B cell (primary cell): ENCODE results near the gene ZNF764. TPM values are rescaled to one million over a fixed set of nuclear protein-coding genes. Genes with fewer than 3 reads are reported as not detected.

Source experiments
- ATAC-seq: fragments of 200-7000 bp; cut with Tn5 transposase; one replicate; pipeline ENCODE4 v1.10.0; 2021; ENCODE audit warnings: low read depth, mild to moderate bottlenecking, moderate number of reproducible peaks, moderate library complexity
- CTCF ChIA-PET: fragments of 350-600 bp; sonication (Branson Sonifier 250); formaldehyde crosslinking; loops from one replicate; lab custom pipeline; 2021; ENCODE audit warnings: antibody characterized with exemption, inconsistent platforms; lab: Charles Lee
- POLR2A ChIA-PET: fragments of 350-600 bp; sonication (Branson Sonifier 250); formaldehyde crosslinking; loops from one replicate; lab custom pipeline; 2021; ENCODE audit warnings: antibody characterized with exemption; lab: Charles Lee
- DNase-seq: peaks from one replicate; pipeline ENCODE4 v3.0.0; 2013
- H2AFZ ChIP-seq: 2 replicates; pipeline ENCODE4 v1.6.1; 2012; ENCODE audit warnings: mild to moderate bottlenecking, low read depth, low read length; ENCODE audit not compliant: insufficient read depth, poor library complexity, severe bottlenecking
- H3K27ac ChIP-seq, 2 donors: 1 replicate in 1 of 2; 2 replicates in 1 of 2; pipeline ENCODE4 v1.5.1; 2012 to 2013; ENCODE audit warnings: low read length in 2 of 2, mild to moderate bottlenecking in 2 of 2, moderate library complexity in 1 of 2
- H3K27me3 ChIP-seq, 4 experiments: fragments of 200-600 bp in 1 of 4; sonication (generic) in 1 of 4; replicated peaks in 1 of 4; 1 replicate in 2 of 4; 2 replicates in 2 of 4; pipeline versions ENCODE4 v1.6.1 to v1.7.0; 2013 to 2016; ENCODE audit warnings: low read length in 3 of 4, mild to moderate bottlenecking in 2 of 4, mixed read lengths in 1 of 4, moderate library complexity in 1 of 4; ENCODE audit not compliant: insufficient read depth in 4 of 4, control insufficient read depth in 3 of 4; ENCODE audit errors: control extremely low read depth in 1 of 4
- H3K36me3 ChIP-seq, 2 experiments: replicated peaks in 1 of 2; 1 replicate in 1 of 2; 2 replicates in 1 of 2; pipeline versions ENCODE4 v1.6.1 to v1.7.1; 2013; ENCODE audit warnings: low read length in 1 of 2; ENCODE audit not compliant: insufficient read depth in 2 of 2, control insufficient read depth in 1 of 2; ENCODE audit errors: control extremely low read depth in 1 of 2, extremely low read depth in 1 of 2
- H3K4me1 ChIP-seq, 2 donors: fragments of 200-600 bp in 1 of 2; sonication (generic) in 1 of 2; 1 replicate in 1 of 2; 2 replicates in 1 of 2; pipeline versions ENCODE4 v1.5.1 to v1.6.1; 2013 to 2017; ENCODE audit warnings: low read length in 2 of 2; ENCODE audit not compliant: control insufficient read depth in 2 of 2, insufficient read depth in 2 of 2
- H3K4me2 ChIP-seq: replicated peaks from 2 replicates; pipeline ENCODE3; 2012; ENCODE audit warnings: mild to moderate bottlenecking, low read depth, low read length; ENCODE audit not compliant: poor library complexity, severe bottlenecking
- H3K4me3 ChIP-seq, 5 experiments: fragments of 200-600 bp in 1 of 5; sonication (generic) in 1 of 5; 1 replicate in 3 of 5; 2 replicates in 2 of 5; pipeline versions ENCODE4 v1.5.1 to v1.7.0; 2011 to 2016; ENCODE audit warnings: low read length in 4 of 5, mild to moderate bottlenecking in 4 of 5, low read depth in 2 of 5, control low read depth in 1 of 5, moderate library complexity in 1 of 5; ENCODE audit not compliant: insufficient read depth in 1 of 5; ENCODE audit errors: control extremely low read depth in 1 of 5, extremely low read depth in 1 of 5
- H3K79me2 ChIP-seq: fragments of 200-600 bp; sonication (generic); one replicate; pipeline ENCODE4 v1.6.0; 2016; ENCODE audit warnings: low read length; ENCODE audit not compliant: control insufficient read depth, insufficient read depth
- H3K9ac ChIP-seq: fragments of 200-600 bp; sonication (generic); 2 replicates; pipeline ENCODE4 v1.6.1; 2017; ENCODE audit warnings: mild to moderate bottlenecking, low read length, moderate library complexity
- H3K9me3 ChIP-seq, 3 donors: one replicate each; pipeline versions ENCODE4 v1.6.1 to v1.7.1; 2013; ENCODE audit warnings: low read length in 2 of 3; ENCODE audit not compliant: control insufficient read depth in 2 of 3, insufficient read depth in 1 of 3; ENCODE audit errors: control extremely low read depth in 1 of 3
- H4K20me1 ChIP-seq: 2 replicates; pipeline ENCODE4 v1.6.0; 2012; ENCODE audit warnings: mild to moderate bottlenecking, low read length; ENCODE audit not compliant: insufficient read depth, control insufficient read depth, poor library complexity, severe bottlenecking
- H3K27ac Mint-ChIP-seq: one replicate; pipeline ENCODE4 v1.8.0; 2021; ENCODE audit warnings: mixed read lengths
- H3K27me3 Mint-ChIP-seq: one replicate; pipeline ENCODE4 v1.8.0; 2021; ENCODE audit warnings: mixed read lengths
- H3K4me1 Mint-ChIP-seq: one replicate; pipeline ENCODE4 v1.8.0; 2021; ENCODE audit warnings: mixed read lengths
- H3K4me3 Mint-ChIP-seq: one replicate; pipeline ENCODE4 v1.8.0; 2021; ENCODE audit warnings: mixed read lengths
- H3K9me3 Mint-ChIP-seq: one replicate; pipeline ENCODE4 v1.8.0; 2022; ENCODE audit warnings: mixed read lengths; ENCODE audit not compliant: insufficient read depth
- CTCF ChIP-seq: fragments of 200-600 bp; IDR thresholded peaks from one replicate; pipeline ENCODE4 v1.8.0; 2022; ENCODE audit warnings: antibody characterized with exemption, mild to moderate bottlenecking
- EZH2 ChIP-seq: IDR thresholded peaks from 2 replicates; pipeline ENCODE4 v1.6.1; 2012; ENCODE audit warnings: borderline replicate concordance, low read depth, mild to moderate bottlenecking, moderate library complexity, low read length; ENCODE audit not compliant: insufficient read depth, poor library complexity, severe bottlenecking
- WGBS: methylation state at CpG from one replicate; pipeline ENCODE4 v1.1.5; 2013; ENCODE audit warnings: missing lambda C conversion rate; ENCODE audit not compliant: insufficient coverage; 5-methylcytosine and 5-hydroxymethylcytosine counted together
- intact Hi-C: fragments of 100-400 bp; cut with micrococcal nuclease; formaldehyde crosslinking; loops from one replicate; pipeline ENCODE4 v1.10.0; 2022
- polyA plus RNA-seq: library from polyadenylated mRNA; depleted of rRNA; stranded (reverse); fragments of >200 nt; gene quantifications from 2 replicates; pipeline ENCODE4 v1.2.3, GENCODE V29; 2012
- total RNA-seq, 2 donors: library from RNA; stranded (reverse); fragments of 120-200 nt in 1 of 2; gene quantifications; 1 replicate in 1 of 2; 2 replicates in 1 of 2; pipeline versions ENCODE4 v1.2.3 to v1.2.4, GENCODE V29; 2013 to 2022

Gene ZNF764
- total and polyA plus RNA-seq, 2 donors (not counting 1 experiment from before 2014, with no cell fraction given), result 12.6 to 20.9 TPM

GRCh38 chr16:30606004-30606403 is 47.8 kb upstream of the ZNF764 start:
- Histone ChIP-seq H3K4me2 (no peak overlapping the region), H3K9me3 (no peaks in the 10 kb centered on the region), H2AFZ (no peak overlapping the region), H3K9ac (no peak overlapping the region), H3K79me2 (peaks cover 18% of the 10 kb centered on the region), H3K4me1 (peaks cover 9 to 16% of the 10 kb centered on the region in 2 donors), H3K27me3 (no peaks in the 10 kb centered on the region), H3K27ac (no peak overlapping the region), H3K36me3 (peaks cover 0 to 27% of the 10 kb centered on the region in 2 experiments), H3K4me3 (no peak overlapping the region), H4K20me1 (no peaks in the 10 kb centered on the region)
- Mint-ChIP-seq H3K27ac (no peak overlapping the region), H3K9me3 (no peaks in the 10 kb centered on the region), H3K4me1 (peaks cover 13% of the 10 kb centered on the region), H3K4me3 (no peak overlapping the region), H3K27me3 (no peaks in the 10 kb centered on the region)
- ATAC-seq (no peak), DNase-seq (no peak)
- TF ChIP-seq CTCF, result no peak
- no peak for TF ChIP-seq EZH2
- WGBS, result no CpG with 5 or more reads among the region's 3 CpGs
- CTCF ChIA-PET, result interaction anchor here (1.0 kb wide), 1 partner anchor 71 kb away, joined by 3 read pairs; no protein-coding TSS in a partner anchor
- POLR2A ChIA-PET, result no interaction called here
- intact Hi-C loops, result no loop called here

GRCh38 chr16:30605158-30605557 is 47.0 kb upstream of the ZNF764 start:
- intact Hi-C loops, result no loop called here
- no peaks in the 10 kb centered on the region for H4K20me1 ChIP-seq
- H3K36me3 ChIP-seq, result peaks cover 0 to 27% of the 10 kb centered on the region in 2 experiments
- no peak overlapping the region for H3K27ac ChIP-seq
- ATAC-seq, result no peak
- H2AFZ ChIP-seq, result no peak overlapping the region
- H3K4me2 ChIP-seq, result no peak overlapping the region
- H3K9me3 ChIP-seq, result no peaks in the 10 kb centered on the region
- ChIA-PET POLR2A (no interaction called here), CTCF (interaction anchor here (1.0 kb wide), 1 partner anchor 70 kb away, joined by 3 read pairs; no protein-coding TSS in a partner anchor)
- Mint-ChIP-seq H3K4me3 (no peak overlapping the region), H3K9me3 (no peaks in the 10 kb centered on the region), H3K27me3 (no peaks in the 10 kb centered on the region), H3K27ac (no peak overlapping the region), H3K4me1 (peaks cover 8% of the 10 kb centered on the region)
- no peak overlapping the region for H3K9ac ChIP-seq
- no peaks in the 10 kb centered on the region for H3K27me3 ChIP-seq
- H3K79me2 ChIP-seq, result peaks cover 18% of the 10 kb centered on the region
- DNase-seq, result no peak
- WGBS, result 78% methylated on average over 9 of the region's 15 CpGs
- TF ChIP-seq EZH2 (no peak), CTCF (no peak)
- no peak overlapping the region for H3K4me3 ChIP-seq
- peaks cover 9 to 10% of the 10 kb centered on the region in 2 donors for H3K4me1 ChIP-seq
